Measurements from ENCODE around the gene IFNA17. TPM values are rescaled to one million over a fixed set of nuclear protein-coding genes. Genes with fewer than 3 reads are reported as not detected.
A peak's percentile ranks its signal among the peaks of the same experiment; 100 is the strongest.
"Not testable (repeated sequence)": the region's sequence is repeated elsewhere in the genome, so short reads cannot be mapped to it uniquely, and the experiment has no call there.

Gene IFNA17
- total RNA-seq, 3 donors from 2014 or later, result not detected

GRCh38 chr9:21251190-21251589 lies 23.2 kb upstream of the IFNA17 start:
- Histone ChIP-seq H3K36me3 (no peaks in the 10 kb centered on the region), H3K4me3 (no peak overlapping the region), H3K27me3 (no peaks in the 10 kb centered on the region), H3K27ac (no peak overlapping the region), H3K9me3 (no peaks in the 10 kb centered on the region), H3K4me1 (no peaks in the 10 kb centered on the region)
- intact Hi-C loops (cut with DNase I; ENCODE audit: low total_unique reads), result loop anchor here (10.0 kb wide), 1 partner anchor 836 kb away; no protein-coding TSS in a partner anchor
- no peak for TF ChIP-seq POLR2A (IDR thresholded peaks at IDR 0.05)
- TF ChIP-seq, protein P1, sequence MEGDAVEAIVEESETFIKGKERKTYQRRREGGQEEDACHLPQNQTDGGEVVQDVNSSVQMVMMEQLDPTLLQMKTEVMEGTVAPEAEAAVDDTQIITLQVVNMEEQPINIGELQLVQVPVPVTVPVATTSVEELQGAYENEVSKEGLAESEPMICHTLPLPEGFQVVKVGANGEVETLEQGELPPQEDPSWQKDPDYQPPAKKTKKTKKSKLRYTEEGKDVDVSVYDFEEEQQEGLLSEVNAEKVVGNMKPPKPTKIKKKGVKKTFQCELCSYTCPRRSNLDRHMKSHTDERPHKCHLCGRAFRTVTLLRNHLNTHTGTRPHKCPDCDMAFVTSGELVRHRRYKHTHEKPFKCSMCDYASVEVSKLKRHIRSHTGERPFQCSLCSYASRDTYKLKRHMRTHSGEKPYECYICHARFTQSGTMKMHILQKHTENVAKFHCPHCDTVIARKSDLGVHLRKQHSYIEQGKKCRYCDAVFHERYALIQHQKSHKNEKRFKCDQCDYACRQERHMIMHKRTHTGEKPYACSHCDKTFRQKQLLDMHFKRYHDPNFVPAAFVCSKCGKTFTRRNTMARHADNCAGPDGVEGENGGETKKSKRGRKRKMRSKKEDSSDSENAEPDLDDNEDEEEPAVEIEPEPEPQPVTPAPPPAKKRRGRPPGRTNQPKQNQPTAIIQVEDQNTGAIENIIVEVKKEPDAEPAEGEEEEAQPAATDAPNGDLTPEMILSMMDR (IDR thresholded peaks at IDR 0.05), result no peak
- no peak for TF ChIP-seq POLR2AphosphoS5 (IDR thresholded peaks at IDR 0.05)
- DNase-seq (ENCODE audit: low spot score in 2 of 2), result no peak

DNA sequence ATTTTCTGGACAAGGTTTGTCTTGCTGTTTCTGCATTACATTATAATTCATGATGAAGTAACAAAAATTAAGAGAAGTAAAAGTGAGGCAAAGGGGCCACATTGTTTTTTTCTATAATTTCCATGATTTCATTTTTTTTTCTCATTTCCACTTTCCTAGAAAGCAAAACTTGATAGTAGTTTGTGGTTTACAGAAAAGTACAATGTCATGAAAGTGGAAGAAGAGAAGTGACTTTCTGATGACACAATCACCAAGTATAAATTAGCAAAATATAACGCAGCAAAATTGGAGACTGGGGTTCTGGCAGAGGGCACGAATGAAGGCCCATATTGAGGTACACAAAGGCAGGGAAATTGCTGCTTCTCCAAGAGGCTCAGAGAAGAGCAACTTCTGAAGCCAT lies 16.8 kb upstream of the IFNA17 start:
- intact Hi-C loops (cut with DNase I; ENCODE audit: low total_unique reads), result no loop called here
- Histone ChIP-seq H3K4me3 (no peak overlapping the region), H3K27ac (no peak overlapping the region), H3K4me1 (no peaks in the 10 kb centered on the region), H3K36me3 (no peaks in the 10 kb centered on the region), H3K27me3 (no peaks in the 10 kb centered on the region), H3K9me3 (no peaks in the 10 kb centered on the region)
- no peak for DNase-seq (ENCODE audit: low spot score in 2 of 2)
- TF ChIP-seq, protein P1 (IDR thresholded peaks at IDR 0.05), result no peak
- TF ChIP-seq POLR2A (IDR thresholded peaks at IDR 0.05), result no peak
- TF ChIP-seq POLR2AphosphoS5 (IDR thresholded peaks at IDR 0.05), result no peak

DNA sequence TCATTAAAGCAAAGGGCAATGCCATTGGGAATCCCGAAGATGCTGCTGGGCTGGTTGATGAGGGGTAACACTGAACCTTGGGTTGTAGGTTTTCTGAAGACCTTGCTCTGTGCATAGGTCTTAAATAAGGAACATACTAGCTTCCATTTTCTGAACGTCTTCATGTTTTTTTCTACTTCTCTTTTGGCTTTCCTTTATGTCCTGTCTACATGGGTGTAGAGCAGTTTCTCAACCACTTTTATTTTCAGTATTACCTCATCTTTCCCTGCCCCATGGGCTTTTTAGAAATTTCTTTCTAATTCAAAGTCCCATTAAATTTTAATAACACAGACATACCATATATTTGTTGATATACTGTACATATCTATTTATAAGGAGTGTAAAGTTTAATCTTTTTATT lies 11.9 kb upstream of the IFNA17 start, which contains the start of gene IFNA14:
Gene IFNA14, minus strand, starts transcription at position 95 of the 400 bp plus-strand sequence. Its CDS starts 70 bp downstream, at position 25.
- no peak for TF ChIP-seq POLR2AphosphoS5 (IDR thresholded peaks at IDR 0.05)
- no peak for TF ChIP-seq POLR2A (IDR thresholded peaks at IDR 0.05)
- TF ChIP-seq, protein P1 (IDR thresholded peaks at IDR 0.05), result no peak
- Histone ChIP-seq H3K27me3 (no peaks in the 10 kb centered on the region), H3K36me3 (no peaks in the 10 kb centered on the region), H3K4me1 (no peaks in the 10 kb centered on the region), H3K9me3 (no peaks in the 10 kb centered on the region), H3K4me3 (no peak within 1 kb of the TSS), H3K27ac (no peak within 1 kb of the TSS)
- DNase-seq (ENCODE audit: low spot score in 2 of 2), result no peak
- intact Hi-C loops (cut with DNase I; ENCODE audit: low total_unique reads), result no loop called here

- DNase-seq (ENCODE audit: low spot score in 2 of 2); H3K27me3 ChIP-seq; H3K4me1 ChIP-seq; H3K36me3 ChIP-seq; H3K27ac ChIP-seq; H3K4me3 ChIP-seq; intact Hi-C loops (cut with DNase I; ENCODE audit: low total_unique reads); H3K9me3 ChIP-seq: not testable (repeated sequence)
Measured at GRCh38 chr9:21236360-21236714, 8.3 kb upstream of the IFNA17 start.

GRCh38 chr9:21235468-21236359 lies 7.7 kb upstream of the IFNA17 start:
- H3K36me3 ChIP-seq; intact Hi-C loops (cut with DNase I; ENCODE audit: low total_unique reads); DNase-seq (ENCODE audit: low spot score in 2 of 2); H3K9me3 ChIP-seq; H3K27me3 ChIP-seq; H3K4me3 ChIP-seq; H3K27ac ChIP-seq; H3K4me1 ChIP-seq: not testable (repeated sequence)
- TF ChIP-seq, protein P1 (IDR thresholded peaks at IDR 0.05), result peak in 2 of 3 donors; percentile 22 to 34
